GM23338 (cell line): ENCODE measurements around the gene CEP55.

ENCODE experiments used
- CREB1 ChIP-seq: fragments of 250-450 bp; sonication (Bioruptor Pico); IDR thresholded peaks from 2 replicates; pipeline ENCODE4 v1.5.0; 2020; ENCODE audit warnings: low read depth, mild to moderate bottlenecking, moderate library complexity
- EZH2 ChIP-seq: fragments of 200-600 bp; sonication (generic); IDR thresholded peaks from one replicate; pipeline ENCODE4 v1.8.0; 2017; ENCODE audit warnings: antibody characterized with exemption, mild to moderate bottlenecking, low read depth; ENCODE audit not compliant: unreplicated experiment
- EZH2phosphoT487 ChIP-seq: fragments of 200-600 bp; sonication (generic); IDR thresholded peaks from one replicate; pipeline ENCODE4 v1.8.1; 2018; ENCODE audit warnings: antibody characterized with exemption; ENCODE audit not compliant: unreplicated experiment
- JUNB ChIP-seq: IDR thresholded peaks from one replicate; pipeline ENCODE4 v1.6.1; 2016; ENCODE audit warnings: antibody characterized with exemption; ENCODE audit not compliant: unreplicated experiment
- POLR2AphosphoS5 ChIP-seq: IDR thresholded peaks from 2 replicates; pipeline ENCODE4 v1.6.1; 2016; ENCODE audit warnings: antibody characterized with exemption, low read depth
- ZNF331 ChIP-seq: fragments of 250-450 bp; sonication (Bioruptor Pico); IDR thresholded peaks from 2 replicates; pipeline ENCODE4 v1.5.0; 2020; ENCODE audit warnings: low read depth, mild to moderate bottlenecking, moderate library complexity
- TF ChIP-seq, protein P1 (sequence below), 2 experiments: fragments of 200-600 bp in 1 of 2; sonication (generic) in 1 of 2; conservative IDR thresholded peaks; 2 replicates each; pipeline versions ENCODE4 v1.5.1 to v1.6.1; 2016 to 2017; ENCODE audit warnings: antibody characterized with exemption in 2 of 2, low read depth in 2 of 2, mild to moderate bottlenecking in 2 of 2, moderate library complexity in 1 of 2
- TF ChIP-seq, protein P2 (sequence below): IDR thresholded peaks from one replicate; pipeline ENCODE4 v1.6.1; 2018; ENCODE audit warnings: antibody characterized with exemption; ENCODE audit not compliant: unreplicated experiment

DNA sequence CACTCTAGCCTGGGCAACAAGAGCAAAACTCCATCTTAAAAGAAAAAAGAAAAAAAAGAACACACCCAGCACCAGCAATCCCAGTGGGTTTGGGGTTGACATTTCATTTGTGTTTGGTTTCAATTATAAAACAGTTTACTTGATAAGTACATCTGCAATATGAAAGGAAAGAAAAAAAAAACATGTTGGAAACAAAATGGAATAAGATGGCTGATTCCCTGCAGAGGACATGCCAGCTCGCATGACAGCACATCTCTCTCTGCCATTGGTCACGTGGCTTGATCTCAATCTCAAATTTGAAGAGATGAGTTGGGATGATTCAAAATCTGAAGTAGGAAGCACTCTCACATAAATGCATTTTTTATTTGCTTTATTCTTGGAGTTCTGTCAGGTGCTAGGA, 42.3 kb upstream of the CEP55 start:
- TF ChIP-seq, protein P1, sequence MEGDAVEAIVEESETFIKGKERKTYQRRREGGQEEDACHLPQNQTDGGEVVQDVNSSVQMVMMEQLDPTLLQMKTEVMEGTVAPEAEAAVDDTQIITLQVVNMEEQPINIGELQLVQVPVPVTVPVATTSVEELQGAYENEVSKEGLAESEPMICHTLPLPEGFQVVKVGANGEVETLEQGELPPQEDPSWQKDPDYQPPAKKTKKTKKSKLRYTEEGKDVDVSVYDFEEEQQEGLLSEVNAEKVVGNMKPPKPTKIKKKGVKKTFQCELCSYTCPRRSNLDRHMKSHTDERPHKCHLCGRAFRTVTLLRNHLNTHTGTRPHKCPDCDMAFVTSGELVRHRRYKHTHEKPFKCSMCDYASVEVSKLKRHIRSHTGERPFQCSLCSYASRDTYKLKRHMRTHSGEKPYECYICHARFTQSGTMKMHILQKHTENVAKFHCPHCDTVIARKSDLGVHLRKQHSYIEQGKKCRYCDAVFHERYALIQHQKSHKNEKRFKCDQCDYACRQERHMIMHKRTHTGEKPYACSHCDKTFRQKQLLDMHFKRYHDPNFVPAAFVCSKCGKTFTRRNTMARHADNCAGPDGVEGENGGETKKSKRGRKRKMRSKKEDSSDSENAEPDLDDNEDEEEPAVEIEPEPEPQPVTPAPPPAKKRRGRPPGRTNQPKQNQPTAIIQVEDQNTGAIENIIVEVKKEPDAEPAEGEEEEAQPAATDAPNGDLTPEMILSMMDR (conservative IDR thresholded peaks at IDR 0.05; ENCODE audit: low read depth in 2 of 2), result no peak
- TF ChIP-seq EZH2 (no peak), CREB1 (CRISPR knock-in tag) (no peak), POLR2AphosphoS5 (no peak), ZNF331 (no peak), JUNB (no peak), EZH2phosphoT487 (no peak)
- TF ChIP-seq, protein P2, sequence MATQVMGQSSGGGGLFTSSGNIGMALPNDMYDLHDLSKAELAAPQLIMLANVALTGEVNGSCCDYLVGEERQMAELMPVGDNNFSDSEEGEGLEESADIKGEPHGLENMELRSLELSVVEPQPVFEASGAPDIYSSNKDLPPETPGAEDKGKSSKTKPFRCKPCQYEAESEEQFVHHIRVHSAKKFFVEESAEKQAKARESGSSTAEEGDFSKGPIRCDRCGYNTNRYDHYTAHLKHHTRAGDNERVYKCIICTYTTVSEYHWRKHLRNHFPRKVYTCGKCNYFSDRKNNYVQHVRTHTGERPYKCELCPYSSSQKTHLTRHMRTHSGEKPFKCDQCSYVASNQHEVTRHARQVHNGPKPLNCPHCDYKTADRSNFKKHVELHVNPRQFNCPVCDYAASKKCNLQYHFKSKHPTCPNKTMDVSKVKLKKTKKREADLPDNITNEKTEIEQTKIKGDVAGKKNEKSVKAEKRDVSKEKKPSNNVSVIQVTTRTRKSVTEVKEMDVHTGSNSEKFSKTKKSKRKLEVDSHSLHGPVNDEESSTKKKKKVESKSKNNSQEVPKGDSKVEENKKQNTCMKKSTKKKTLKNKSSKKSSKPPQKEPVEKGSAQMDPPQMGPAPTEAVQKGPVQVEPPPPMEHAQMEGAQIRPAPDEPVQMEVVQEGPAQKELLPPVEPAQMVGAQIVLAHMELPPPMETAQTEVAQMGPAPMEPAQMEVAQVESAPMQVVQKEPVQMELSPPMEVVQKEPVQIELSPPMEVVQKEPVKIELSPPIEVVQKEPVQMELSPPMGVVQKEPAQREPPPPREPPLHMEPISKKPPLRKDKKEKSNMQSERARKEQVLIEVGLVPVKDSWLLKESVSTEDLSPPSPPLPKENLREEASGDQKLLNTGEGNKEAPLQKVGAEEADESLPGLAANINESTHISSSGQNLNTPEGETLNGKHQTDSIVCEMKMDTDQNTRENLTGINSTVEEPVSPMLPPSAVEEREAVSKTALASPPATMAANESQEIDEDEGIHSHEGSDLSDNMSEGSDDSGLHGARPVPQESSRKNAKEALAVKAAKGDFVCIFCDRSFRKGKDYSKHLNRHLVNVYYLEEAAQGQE, result no peak
